Stimulated activated CD8-positive, alpha-beta memory T cell treated with anti-CD3 and anti-CD28 coated beads, Interleukin-2, amount 100 ng/mL, for 1 hour (primary cell): ENCODE measurements around the gene RALY.
"Not testable (repeated sequence)": the region's sequence is repeated elsewhere in the genome, so short reads cannot be mapped to it uniquely, and the experiment has no call there.

Experiments used
- DNase-seq, 2 donors: peaks; one replicate each; pipeline ENCODE4 v3.0.0-alpha.2; 2020; ENCODE audit warnings: low read depth in 2 of 2

Gene RALY

DNA sequence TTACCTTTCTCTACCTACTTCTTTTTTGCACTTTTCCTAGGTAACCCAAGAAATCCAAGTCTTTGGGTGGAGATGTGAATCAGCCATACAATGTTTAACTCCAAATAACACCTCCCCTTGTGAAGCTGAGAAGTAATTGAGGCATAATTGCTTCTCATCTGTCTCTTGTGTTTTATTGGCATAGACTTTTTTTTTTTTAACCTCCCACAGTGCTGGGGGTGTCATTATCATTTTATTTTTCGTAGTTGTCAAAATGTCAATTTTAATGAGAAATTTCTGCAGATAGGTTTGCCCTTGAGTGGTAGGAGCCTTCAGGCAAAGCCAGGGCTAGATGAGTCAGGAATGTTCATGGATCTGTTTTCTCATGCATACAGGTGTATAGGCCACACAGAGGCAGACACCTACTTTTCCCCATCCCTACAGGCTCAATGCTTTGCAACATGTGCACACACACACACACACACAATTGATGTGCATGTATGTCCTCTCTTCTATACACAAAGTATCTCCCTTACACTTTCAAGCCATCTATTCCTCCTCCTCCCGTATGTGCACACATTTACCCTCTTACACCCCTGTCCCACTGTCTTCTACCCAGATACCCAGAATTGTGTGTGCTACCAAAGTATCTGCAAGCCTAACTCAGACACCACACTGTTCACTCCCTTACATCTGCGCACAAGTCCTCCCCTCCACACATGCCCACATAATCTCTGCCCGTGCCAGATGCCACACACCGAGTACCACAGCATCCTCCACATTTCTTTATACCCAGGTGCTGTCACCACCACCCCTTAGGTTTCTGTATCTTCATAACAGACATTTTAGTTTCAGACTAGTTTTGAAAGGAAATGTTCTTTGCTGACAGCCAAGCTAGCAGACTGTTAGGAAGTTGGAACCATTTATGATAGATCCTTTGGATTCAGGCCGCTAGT, 22.0 kb downstream of the RALY start:
- no peak for DNase-seq

DNA sequence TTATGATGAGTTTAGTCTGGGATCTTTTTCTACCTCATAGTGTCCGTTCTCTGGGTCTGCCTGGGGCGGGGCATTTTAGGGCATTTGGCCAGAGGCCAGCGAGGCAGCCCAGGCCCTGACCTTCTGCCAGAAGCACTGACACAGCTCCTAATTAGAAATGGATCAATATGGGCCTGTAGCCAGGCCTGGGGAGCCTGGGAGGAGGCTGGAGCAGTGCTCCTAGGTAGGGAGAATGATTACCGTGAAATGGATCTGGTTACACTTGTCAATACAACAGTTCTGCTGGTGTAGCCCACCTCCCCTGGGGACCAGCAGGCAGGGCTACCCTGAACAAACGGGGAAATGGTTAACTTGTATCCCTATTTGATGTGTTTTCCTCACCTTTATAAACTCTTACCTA, 23.0 kb downstream of the RALY start:
- DNase-seq: no peak

DNA sequence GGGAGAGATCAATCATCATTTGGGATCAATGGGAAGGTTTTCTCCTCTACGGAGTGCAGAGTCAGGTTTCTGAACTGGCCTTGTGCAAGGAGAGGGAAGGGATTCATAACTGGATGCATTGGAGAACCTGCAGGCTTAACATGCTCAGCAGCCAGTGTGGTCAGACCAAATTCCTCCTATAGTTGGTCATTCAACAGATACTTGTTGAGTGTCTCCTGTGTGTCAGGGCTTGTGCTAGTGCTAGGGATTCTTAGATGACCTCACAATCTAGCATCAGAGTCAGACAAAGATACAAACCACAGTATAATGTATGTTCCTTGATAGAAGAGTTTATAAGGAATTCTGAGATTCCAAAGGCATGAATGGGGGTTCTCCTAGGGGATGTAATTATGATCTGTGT, 23.9 kb downstream of the RALY start:
- no peak for DNase-seq

DNA sequence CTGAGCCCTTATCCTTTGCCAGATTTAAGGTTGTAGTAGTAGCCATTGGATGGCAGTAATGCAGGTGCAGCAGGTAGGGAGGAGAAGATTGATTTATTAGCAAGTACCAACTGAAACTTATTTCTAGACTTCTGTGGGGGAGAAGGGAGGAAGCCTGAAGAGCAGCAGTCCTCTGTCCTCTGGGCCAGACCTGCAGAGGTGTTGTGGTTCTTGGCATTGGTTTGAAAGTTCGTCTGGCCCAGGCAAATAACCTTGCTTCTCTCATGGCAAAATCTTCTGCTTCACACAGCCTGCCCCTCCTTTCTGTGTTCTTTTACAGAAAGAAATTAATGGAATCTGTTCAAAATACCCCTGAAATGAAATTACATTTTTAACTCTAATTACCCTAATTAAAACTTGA, 24.5 kb downstream of the RALY start:
- no peak for DNase-seq

DNA sequence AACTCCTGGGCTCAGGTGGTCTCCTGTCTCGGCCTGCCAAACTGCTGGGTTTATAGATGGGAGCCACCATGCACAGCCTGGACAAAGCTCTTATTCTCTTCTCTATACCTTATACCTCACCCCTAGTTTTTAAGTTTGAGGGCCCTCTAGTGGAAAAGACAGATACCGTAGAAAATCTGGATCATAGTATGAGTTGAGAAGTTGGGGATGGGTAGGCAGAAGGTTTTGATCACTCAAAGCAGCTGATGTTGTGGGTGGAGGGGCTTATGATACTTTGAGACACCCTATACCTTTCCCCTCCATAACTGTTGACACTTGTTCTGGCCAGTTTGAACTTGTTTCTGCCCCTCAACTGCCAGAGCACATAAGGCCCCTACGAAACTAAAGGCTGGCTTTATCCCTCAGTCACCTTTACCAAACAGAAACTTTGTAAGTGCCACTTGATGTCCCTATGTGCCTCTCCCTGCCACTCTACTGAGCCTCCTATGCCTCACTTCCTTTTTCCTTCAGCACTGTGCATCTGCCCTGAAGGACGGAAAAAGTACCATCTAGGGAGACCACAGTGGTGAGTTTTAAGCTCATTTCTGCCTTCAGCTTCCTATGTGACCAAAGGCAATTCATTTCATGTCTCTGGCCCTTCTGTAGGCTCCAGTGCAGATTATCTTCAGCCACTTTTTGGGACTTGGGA, 28.6 kb downstream of the RALY start:
- no peak for DNase-seq

DNA sequence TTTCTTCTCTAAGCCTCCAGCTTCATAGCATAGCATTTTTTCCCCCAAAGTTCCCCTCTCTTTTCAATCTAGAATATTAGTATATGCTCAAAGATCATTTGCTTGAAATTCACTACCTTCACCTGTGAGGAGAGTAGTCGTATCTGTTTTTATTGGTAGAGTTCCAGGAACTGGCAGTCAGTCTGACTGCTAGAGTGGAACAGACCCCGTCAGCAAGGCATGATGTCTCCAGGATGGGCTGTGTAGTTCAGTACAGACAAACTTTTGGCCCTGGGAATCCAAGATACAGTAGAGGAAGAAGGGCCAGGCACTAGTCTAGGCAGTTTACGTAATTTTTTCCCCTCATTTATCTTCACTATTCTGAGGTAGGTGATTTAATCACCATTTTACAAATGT, 29.1 kb downstream of the RALY start:
- no peak for DNase-seq

DNA sequence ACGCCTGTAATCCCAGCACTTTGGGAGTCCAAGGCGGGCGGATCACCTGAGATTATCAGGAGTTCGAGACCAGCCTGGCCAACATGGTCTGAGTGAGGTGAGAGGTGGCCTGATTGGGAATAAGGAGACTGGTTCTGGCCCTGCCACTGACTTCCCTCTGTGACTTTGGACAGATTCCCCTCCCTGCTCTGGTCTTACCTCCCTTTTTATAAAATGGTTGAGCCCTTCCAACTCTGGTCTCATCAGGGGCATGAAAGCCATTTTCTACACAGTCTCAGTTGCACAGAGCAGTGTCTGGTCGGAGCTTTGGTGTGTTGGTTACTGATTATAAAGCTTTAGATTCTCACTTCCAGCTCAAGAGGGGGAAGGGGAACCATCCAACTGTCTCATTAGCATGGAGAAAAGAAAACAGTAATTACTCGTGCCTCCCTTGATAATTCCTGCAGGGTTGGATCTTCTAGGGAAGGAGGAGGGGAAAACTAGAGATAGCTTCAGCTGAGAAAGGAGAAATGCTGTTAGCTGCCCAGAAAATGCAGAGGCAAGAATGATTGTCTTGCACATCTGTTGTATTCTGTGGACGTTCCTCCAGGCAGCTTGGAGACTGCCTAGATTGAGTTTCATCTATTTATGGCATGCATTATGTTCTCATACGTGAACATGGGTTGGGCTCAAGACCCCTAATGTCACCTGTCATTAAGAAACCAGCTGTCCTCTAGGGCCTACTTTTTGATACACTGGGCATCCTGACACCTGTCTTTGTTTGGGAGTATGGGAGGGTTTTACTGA, 30.4 kb downstream of the RALY start:
- DNase-seq: no peak

DNA sequence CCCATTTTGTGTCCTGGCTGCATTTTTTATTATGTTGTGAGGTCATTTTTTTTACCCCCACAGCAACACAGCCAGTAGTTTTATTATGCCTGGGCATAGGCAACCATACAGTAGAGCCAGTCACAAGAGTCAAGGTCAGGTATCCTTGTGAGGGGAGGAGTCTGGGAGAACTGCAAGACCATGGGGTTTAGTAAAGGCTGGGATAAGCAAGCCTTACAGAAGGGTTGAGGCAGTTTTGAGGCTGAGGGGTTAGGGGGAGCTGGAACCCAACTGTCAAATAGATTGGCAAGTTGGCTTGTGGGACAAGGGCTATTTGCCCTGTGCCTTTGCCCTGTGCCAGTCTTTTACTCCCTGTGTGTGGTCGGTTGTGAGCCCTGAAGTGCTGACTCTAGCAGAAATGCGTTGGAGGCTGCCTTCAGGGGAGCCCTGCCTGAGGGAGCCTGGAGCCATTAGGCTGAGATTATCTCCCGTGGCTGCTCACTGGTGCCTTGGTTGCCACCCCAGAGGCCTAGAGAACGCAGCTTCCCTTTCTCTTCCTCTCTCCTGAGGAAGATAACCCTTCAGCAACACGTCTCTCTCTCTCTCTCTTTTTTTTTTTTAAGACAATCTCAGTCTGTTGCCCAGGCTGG, 31.1 kb downstream of the RALY start:
- DNase-seq: no peak

DNA sequence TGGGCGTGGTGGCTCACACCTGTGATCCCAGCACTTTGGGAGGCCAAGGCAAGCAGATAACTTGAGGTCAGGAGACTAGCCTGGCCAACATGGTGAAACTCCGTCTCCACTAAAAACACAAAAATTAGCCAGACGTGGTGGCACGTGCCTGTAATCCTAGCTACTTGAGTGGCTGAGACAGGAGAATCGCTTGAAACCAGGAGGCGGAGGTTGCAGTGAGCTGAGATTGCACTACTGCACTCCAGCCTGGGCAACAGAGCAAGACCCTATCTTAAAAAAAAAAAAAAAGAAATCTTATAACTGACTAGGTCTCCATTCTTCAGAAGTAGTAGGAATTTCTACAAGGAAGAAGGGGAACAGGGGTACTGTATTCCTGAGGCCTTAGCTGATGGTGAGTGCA, 34.3 kb downstream of the RALY start:
- DNase-seq: not testable (repeated sequence)

DNA sequence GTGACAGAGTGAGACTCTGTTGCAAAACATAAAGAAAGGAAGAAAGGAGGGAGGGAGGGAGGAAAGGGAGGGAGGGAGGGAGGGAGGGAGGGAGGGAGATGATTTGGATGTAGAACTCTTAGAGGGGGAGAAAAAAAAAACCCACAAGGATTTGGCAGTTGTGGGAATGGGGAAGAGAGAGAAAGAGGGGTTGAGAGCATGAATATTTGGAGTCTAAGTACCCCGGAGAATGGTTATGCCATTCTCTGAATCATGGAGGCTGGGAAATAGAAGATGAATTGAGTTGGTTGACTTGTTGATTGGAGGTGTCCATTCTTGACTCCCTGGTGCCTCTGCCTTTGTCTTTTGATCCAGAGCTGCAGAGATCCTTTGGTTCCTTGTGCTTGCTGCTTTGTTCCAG, 35.7 kb downstream of the RALY start:
- DNase-seq: no peak

DNA sequence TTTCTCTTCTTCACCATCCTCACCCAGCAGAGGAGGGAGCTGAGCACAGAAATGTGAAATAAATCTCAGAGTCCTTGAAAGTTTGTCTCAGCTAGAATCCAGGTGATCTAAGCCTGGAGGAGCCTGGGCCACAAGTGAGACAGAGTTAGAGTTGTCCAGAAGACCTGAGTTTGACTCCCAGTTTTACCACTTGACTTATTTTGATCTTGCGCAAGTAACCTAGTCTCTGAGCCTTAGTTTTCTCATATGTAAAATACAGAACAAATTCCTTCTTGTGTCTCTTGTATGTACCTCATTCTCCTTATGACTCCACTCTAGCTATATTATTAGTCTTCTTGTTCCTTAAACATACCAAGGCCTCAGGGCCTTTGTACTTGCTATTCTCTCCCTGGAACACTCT, 36.7 kb downstream of the RALY start:
- DNase-seq: no peak

DNA sequence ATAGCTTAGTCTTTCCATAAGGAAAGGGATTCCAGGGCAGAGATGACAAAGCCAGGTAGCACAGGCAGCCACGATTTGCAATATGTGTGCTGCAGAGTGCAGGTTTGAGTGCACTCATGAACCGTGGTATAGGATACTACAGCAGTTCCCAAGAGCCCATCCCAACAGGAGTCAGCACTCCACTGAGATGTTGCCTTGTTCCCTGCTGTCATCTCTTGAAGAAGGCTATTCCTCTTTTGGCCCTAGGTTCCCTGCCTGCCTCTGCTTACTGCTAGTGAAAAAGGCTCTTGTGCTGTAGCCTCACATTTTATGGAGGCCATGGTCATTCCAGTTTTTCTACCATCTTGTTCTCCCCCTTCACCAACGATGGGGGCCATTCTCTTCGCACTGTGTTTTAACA, 40.2 kb downstream of the RALY start:
- no peak for DNase-seq

DNA sequence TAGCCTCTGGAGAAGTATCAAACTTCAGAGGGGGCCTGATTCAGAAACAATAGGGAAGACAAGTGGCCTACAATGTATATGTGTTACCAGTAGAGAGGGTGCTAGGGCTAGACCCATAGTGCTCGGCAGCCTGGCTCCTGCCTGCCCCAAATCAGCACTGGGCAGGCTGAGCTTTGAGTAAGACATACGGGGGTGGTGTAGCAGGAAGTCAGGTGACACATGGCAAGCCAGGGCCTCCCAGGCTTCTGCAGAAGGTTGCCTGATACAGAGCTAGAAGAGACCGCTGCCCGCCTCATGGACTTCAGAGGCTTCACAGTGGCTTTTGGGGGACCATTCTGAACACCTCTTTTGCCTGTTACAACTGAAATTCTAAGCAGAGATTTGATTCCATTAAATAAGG, 43.4 kb downstream of the RALY start:
- DNase-seq: peak in 1 of 2 donors; percentile 30

DNA sequence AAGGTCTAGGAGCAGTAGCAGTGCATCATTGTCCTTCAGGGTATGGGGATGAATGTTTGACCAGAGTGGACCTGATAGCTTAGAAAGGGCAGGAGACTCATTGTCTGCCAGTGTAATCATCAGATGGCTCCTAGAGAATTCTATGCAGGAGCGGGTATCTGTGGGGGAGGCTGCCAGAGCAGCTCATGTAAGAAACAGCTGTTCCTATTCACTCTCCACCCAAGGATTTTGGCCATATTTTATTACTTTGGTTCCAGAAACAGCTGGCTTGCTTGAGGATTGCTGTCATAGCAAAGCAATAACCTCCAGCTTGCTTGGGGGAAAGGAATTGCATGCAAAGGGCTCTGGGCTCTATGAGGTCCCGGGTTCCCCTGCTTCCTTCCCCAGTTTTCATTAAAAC, 44.1 kb downstream of the RALY start:
- DNase-seq: no peak

DNA sequence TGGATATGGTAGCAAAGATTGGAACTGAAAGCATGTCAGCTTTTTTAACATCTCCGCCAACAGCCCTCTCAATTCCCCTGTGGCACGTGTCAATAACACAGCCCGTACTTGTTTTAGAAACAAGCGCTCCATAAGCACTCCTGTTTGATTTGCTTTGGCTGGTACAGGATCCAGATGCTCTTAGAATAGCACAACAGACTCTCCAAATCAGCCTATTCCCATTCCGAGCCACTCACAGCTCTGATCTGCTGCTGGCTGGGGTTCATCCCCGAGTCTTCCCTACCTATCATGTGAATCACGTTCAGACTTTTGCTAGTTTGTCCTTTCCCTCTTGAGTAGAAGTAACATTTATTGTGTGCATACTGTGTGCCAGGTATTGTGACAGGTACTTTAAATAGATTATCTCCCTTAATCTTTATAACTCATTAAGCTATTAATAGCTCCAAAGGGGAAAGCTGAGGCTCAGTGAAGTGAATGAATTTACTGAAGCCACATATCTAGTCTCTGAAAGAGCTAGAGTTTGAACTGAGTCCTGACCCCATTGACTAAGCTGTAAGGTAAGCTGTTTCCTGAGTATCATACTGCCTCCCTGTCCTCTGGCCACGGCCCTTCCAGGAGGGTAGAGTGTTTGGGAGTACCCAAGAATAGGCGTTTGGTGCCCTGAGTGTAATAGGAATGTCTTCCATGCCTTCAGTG, 46.7 kb downstream of the RALY start:
- no peak for DNase-seq

DNA sequence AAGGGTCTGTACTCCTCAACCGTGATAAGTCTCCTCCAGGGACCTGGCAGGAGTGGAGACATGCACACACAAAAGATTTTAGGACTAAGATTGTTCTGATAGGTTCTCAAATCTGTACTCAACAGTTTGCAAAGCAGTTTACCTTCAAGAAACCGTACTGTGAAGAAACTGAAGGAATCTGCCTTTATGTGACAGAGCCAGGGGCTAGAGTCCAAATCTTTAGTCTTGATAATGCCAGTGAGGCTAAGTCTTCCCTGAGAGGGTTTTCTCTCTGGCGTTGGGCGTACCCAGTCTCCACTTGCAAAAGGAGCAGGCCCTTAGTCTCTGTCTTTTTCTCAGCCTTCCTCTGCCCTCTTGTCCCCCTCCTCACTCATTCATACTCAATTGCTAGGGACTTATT, 47.5 kb downstream of the RALY start:
- DNase-seq: no peak

DNA sequence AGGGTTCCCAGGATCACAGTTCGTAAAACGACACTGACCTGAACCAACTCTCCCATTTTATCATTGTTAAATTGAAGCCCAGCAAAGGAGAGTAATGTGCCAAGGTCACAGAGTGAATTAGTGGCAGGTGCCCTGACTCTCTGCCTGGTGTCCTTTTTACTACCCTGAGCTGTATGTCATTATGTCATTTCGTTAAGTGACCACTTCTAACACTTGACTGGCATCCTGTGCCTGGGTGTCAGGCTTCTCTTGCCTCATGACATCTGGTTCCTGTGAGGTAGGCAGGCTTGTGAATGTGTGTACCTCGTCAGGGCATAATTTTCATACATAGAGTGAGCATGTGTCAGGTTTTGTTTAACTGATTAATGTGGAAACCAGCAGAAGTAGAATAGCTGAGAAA, 48.6 kb downstream of the RALY start:
- no peak for DNase-seq

DNA sequence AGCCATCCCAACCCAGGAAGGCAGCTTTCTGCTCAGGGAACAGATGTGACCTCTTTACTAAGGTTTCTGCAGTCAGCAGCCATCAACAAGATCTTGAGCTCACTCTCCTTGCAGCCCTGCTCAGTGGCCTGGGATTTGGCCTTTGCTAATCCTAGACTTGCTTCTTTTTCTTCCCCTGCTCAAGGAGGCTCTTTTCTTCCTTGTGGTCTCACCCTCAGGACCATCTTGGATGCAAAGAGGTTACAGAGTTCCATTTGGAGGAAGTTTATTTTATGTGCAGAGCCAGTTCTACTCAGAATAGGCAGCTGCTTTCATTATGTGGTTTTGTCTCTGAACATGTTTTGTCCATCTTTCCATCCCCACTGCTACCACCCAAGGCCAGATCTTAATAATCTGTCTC, 49.3 kb downstream of the RALY start:
- no peak for DNase-seq

DNA sequence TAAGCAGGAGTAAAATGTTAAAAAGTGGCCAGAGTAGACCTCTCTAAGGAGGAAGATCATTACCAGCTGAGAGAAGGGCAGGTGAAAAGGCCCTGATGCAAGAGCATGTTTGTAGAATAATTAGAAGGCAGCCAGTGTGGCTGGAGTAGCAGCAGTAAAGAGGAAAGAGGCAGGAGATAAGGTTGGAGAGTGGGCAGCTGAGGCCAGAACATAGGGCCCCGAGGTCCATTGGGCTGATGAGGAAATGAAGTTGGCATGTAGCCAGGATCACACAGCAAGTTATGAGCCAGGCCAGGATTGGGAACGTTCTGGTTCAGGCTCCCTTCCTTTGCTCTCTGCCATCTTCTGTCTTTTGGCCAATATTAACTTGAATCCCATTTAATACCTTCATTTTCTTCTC, 51.6 kb downstream of the RALY start:
- DNase-seq: no peak

DNA sequence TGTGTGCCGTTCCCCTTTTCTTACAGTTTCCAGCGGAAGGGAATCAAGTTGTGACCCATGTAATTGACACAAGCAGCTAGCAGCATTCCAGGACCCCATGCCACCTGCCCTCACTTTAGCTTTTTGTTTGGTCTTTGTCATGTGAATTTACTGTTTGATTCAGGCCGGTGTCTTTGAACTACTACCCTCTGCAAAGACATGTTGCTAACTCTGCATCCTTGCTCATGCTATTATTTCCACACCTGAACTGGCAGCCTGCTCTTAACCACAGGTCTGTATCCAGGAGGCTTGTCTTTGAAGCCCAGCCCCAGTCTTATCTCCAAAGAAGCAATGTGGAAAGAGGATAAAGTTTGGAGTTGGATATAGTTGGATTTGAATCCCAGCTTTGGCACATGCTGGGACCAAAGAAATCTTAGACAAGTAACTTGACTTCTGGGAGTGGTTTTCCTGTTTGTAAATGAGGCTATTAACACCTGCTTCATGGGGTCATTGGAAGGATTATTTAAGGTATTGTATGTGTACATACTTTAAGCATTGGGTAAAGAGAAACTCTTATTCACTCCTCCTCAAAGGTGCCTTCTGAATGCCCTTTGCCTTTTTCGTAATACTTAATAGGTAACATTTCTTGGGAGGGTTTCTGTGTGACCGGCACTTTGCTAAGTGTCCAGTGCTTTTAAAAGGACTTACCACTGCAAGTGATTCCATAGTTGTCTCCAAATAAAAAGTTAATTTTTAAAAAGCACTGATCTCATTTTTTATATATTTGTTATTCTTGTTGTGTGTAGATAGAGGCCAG, 52.4 kb downstream of the RALY start:
- DNase-seq: no peak
